HepG2 (cell line): ENCODE results near the gene ARMC10.

ENCODE experiments used
- FOXJ3 ChIP-seq: sonication (generic); formaldehyde crosslinking; IDR thresholded peaks from 2 replicates; pipeline ENCODE4 v1.4.0; 2020; ENCODE audit warnings: missing genetic modification reagents, mild to moderate bottlenecking, borderline replicate concordance
- SSRP1 ChIP-seq: IDR thresholded peaks from 2 replicates; pipeline ENCODE4 v1.6.1; 2016; ENCODE audit warnings: control low read depth

DNA sequence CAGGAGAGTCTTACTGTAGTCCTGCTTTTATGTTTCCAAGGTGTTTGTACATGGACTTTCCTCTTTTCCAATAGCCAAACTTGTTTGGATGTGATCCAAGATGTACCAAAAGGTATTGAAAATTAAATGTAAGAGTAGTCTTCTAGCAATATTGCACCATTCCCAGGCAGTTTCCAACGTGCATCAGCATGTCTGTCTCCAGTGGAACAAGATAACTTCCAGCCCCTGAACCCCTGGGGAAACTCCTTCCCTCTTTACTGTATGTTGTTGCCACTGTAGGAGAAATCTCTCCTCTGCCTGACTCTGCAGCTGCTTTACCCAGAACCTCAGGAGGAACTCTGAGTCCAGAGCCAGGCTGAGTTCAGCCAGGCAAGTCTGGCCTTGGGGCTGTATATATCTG lies 18.5 kb downstream of the ARMC10 start:
- TF ChIP-seq FOXJ3 (CRISPR knock-in tag) (no peak), SSRP1 (CRISPR knock-in tag) (no peak)
